Measurements from ENCODE around the gene SFRP4. TPM values are rescaled to one million over a fixed set of nuclear protein-coding genes. Genes with fewer than 3 reads are reported as not detected.

SFRP4 gene
- total and polyA plus RNA-seq, 4 donors = under 0.01 to 0.28 (median 0.19) TPM

- H3K9ac ChIP-seq (ENCODE audit: low read depth in 1 of 2, low read length in 2 of 2) = no peak overlapping the region
- H3K4me3 ChIP-seq (ENCODE audit: low read depth in 1 of 3, low read length in 3 of 3) = no peak overlapping the region
- TF ChIP-seq HNF4G (IDR thresholded peaks at IDR 0.05) (no peak), NR2F2 (IDR thresholded peaks at IDR 0.05) (no peak), FOXA2 (IDR thresholded peaks at IDR 0.05) (no peak), TAF1 (conservative IDR thresholded peaks at IDR 0.05) (no peak), CTCF (IDR thresholded peaks at IDR 0.05; ENCODE audit: low read depth, low read length, missing input control) (no peak), HNF4A (conservative IDR thresholded peaks at IDR 0.05) (no peak), SP1 (IDR thresholded peaks at IDR 0.05) (no peak), EGR1 (IDR thresholded peaks at IDR 0.05; ENCODE audit: low read depth in 2 of 2) (no peak), RAD21 (IDR thresholded peaks at IDR 0.05) (no peak), JUND (IDR thresholded peaks at IDR 0.05) (no peak), RXRA (IDR thresholded peaks at IDR 0.05) (no peak)
- no peaks in the 10 kb centered on the region for H3K36me3 ChIP-seq (ENCODE audit: control insufficient read depth in 4 of 4, insufficient read depth in 3 of 4, low read depth in 1 of 4, low read length in 3 of 4)
- H3K27me3 ChIP-seq (ENCODE audit: control insufficient read depth in 4 of 4, insufficient read depth in 4 of 4, low read length in 3 of 4) = no peaks in the 10 kb centered on the region
- H3K4me1 ChIP-seq (ENCODE audit: control insufficient read depth in 4 of 4, insufficient read depth in 4 of 4, low read length in 3 of 4) = no peaks in the 10 kb centered on the region
- H3K9me3 ChIP-seq (ENCODE audit: control insufficient read depth in 4 of 4, low read length in 3 of 4) = no peaks in the 10 kb centered on the region
- H3K27ac ChIP-seq (ENCODE audit: low read depth in 1 of 2, low read length in 2 of 2) = no peak overlapping the region
- WGBS = 94% methylated on average over 9 of the region's 9 CpGs
- DNase-seq (ENCODE audit: low spot score) = no peak
Observed at GRCh38 chr7:37933018-37933566, 16.5 kb upstream of the SFRP4 start.

DNA sequence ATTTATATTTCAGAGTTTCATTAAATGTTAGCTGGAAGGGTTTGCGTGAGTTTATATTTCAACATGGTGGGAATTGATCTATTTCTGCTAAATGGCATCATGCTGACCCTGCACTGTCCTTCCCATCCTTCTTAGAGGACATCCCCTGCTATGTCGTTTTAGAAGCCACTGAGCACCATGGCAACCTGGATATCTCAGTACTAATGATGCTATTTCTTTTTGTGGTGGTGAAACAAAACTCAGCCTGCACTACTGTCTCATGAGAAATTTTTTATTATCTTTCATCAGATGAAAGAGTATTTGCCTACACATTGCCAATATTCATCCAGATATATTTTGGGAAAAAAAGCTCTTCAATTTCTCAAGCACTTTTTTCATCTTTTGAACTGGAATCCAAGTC, 15.9 kb upstream of the SFRP4 start:
- Histone ChIP-seq H3K27ac (ENCODE audit: low read depth in 1 of 2, low read length in 2 of 2) (no peak overlapping the region), H3K36me3 (ENCODE audit: control insufficient read depth in 4 of 4, insufficient read depth in 3 of 4, low read depth in 1 of 4, low read length in 3 of 4) (no peaks in the 10 kb centered on the region), H3K27me3 (ENCODE audit: control insufficient read depth in 4 of 4, insufficient read depth in 4 of 4, low read length in 3 of 4) (no peaks in the 10 kb centered on the region), H3K4me1 (ENCODE audit: control insufficient read depth in 4 of 4, insufficient read depth in 4 of 4, low read length in 3 of 4) (no peaks in the 10 kb centered on the region), H3K9ac (ENCODE audit: low read depth in 1 of 2, low read length in 2 of 2) (no peak overlapping the region), H3K4me3 (ENCODE audit: low read depth in 1 of 3, low read length in 3 of 3) (no peak overlapping the region), H3K9me3 (ENCODE audit: control insufficient read depth in 4 of 4, low read length in 3 of 4) (no peaks in the 10 kb centered on the region)
- WGBS = 87% methylated on average over 2 of the region's 2 CpGs
- TF ChIP-seq MAX (IDR thresholded peaks at IDR 0.05) (no peak), YY1 (IDR thresholded peaks at IDR 0.05) (no peak), CTCF (IDR thresholded peaks at IDR 0.05; ENCODE audit: low read depth, low read length, missing input control) (no peak), EGR1 (IDR thresholded peaks at IDR 0.05; ENCODE audit: low read depth in 2 of 2) (no peak), GABPA (IDR thresholded peaks at IDR 0.05 in 1 of 2, conservative IDR thresholded peaks at IDR 0.05 in 1 of 2) (no peak), RAD21 (IDR thresholded peaks at IDR 0.05) (no peak), HNF4G (IDR thresholded peaks at IDR 0.05) (no peak), NR2F2 (IDR thresholded peaks at IDR 0.05) (no peak), RXRA (IDR thresholded peaks at IDR 0.05) (no peak), SP1 (IDR thresholded peaks at IDR 0.05) (no peak)
- TF ChIP-seq, protein P1, sequence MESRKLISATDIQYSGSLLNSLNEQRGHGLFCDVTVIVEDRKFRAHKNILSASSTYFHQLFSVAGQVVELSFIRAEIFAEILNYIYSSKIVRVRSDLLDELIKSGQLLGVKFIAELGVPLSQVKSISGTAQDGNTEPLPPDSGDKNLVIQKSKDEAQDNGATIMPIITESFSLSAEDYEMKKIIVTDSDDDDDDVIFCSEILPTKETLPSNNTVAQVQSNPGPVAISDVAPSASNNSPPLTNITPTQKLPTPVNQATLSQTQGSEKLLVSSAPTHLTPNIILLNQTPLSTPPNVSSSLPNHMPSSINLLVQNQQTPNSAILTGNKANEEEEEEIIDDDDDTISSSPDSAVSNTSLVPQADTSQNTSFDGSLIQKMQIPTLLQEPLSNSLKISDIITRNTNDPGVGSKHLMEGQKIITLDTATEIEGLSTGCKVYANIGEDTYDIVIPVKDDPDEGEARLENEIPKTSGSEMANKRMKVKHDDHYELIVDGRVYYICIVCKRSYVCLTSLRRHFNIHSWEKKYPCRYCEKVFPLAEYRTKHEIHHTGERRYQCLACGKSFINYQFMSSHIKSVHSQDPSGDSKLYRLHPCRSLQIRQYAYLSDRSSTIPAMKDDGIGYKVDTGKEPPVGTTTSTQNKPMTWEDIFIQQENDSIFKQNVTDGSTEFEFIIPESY (IDR thresholded peaks at IDR 0.05) = no peak
- no peak for DNase-seq (ENCODE audit: low spot score)

Data from liver (tissue), 9 donors.